Heart right ventricle (tissue), 16 donors: ENCODE measurements around the gene CNKSR1. TPM values are rescaled to one million over a fixed set of nuclear protein-coding genes. Genes with fewer than 3 reads are reported as not detected.

Source experiments
- ATAC-seq, 8 donors: fragments of 200-7000 bp; cut with Tn5 transposase; one replicate each; pipeline ENCODE4 v1.9.1; 2020; ENCODE audit warnings: mild to moderate bottlenecking in 8 of 8, moderate library complexity in 8 of 8, moderate number of reproducible peaks in 1 of 8
- DNase-seq, 2 donors: peaks; one replicate each; pipeline ENCODE4 v3.0.0-alpha.2; 2020
- H3K27ac ChIP-seq, 10 donors: fragments of 200-600 bp; sonication (generic) in 2 of 10; one replicate each; pipeline versions ENCODE4 v1.5.0 to v1.8.0; 2020 to 2022; ENCODE audit warnings: mild to moderate bottlenecking in 3 of 10
- H3K27me3 ChIP-seq, 7 donors: fragments of 200-600 bp; one replicate each; pipeline ENCODE4 v1.8.0; 2021 to 2022; ENCODE audit warnings: mild to moderate bottlenecking in 2 of 7
- H3K36me3 ChIP-seq, 9 donors: fragments of 200-600 bp; sonication (generic) in 1 of 9; one replicate each; pipeline versions ENCODE4 v1.5.0 to v1.8.0; 2020 to 2022; ENCODE audit warnings: mild to moderate bottlenecking in 2 of 9
- H3K4me1 ChIP-seq, 9 donors: fragments of 200-600 bp; sonication (generic) in 1 of 9; one replicate each; pipeline versions ENCODE4 v1.5.0 to v1.8.0; 2020 to 2022; ENCODE audit warnings: mild to moderate bottlenecking in 4 of 9
- H3K4me3 ChIP-seq, 10 donors: fragments of 200-600 bp; sonication (generic) in 2 of 10; one replicate each; pipeline versions ENCODE4 v1.5.0 to v1.8.0; 2020 to 2022; ENCODE audit warnings: mild to moderate bottlenecking in 7 of 10, moderate library complexity in 2 of 10
- H3K9me3 ChIP-seq, 11 donors: fragments of 200-600 bp in 10 of 11; sonication (generic) in 2 of 11; one replicate each; pipeline versions ENCODE4 v1.5.0 to v1.8.0; 2013 to 2022; ENCODE audit warnings: mild to moderate bottlenecking in 2 of 11, control low read depth in 1 of 11, moderate library complexity in 1 of 11
- CTCF ChIP-seq, 9 donors: fragments of 200-600 bp; sonication (generic) in 2 of 9; IDR thresholded peaks; one replicate each; pipeline versions ENCODE4 v1.5.0 to v1.8.0; 2021 to 2022; ENCODE audit warnings: antibody characterized with exemption in 9 of 9, mild to moderate bottlenecking in 5 of 9, moderate library complexity in 1 of 9
- WGBS, 2 donors: extraction: QIAGEN DNeasy Blood & Tissue Kit; methylation state at CpG; one replicate each; pipeline ENCODE4 v1.1.7; 2013; ENCODE audit warnings: inconsistent platforms in 1 of 2; 5-methylcytosine and 5-hydroxymethylcytosine counted together
- intact Hi-C, 10 donors: fragments of 100-400 bp; cut with DNase I; formaldehyde crosslinking; loops; one replicate each; pipeline versions ENCODE4 v1.11.1 to v1.14.2; 2022
- polyA plus RNA-seq, 2 donors: library from polyadenylated mRNA; stranded (reverse); fragments of 200-250 nt; gene quantifications; one replicate each; pipeline ENCODE4 v1.2.3, GENCODE V29; 2013
- total RNA-seq, 10 donors: library from RNA; stranded (reverse); fragmentation: NEBNext Ultra II Directional in 3 of 10; extraction: Animal tissue kit (Norgen Biotek cat#: 25700) in 3 of 10; gene quantifications; one replicate each; pipeline versions ENCODE4 v1.2.1 to v1.2.4, GENCODE V29; 2021 to 2023
- donor health status: Arrhythmogenic right ventricular cardiomyopathy.
- donor health status: ischemic (EF 13 %, LVEDD 7.1; RV severe dilation, severe dysfunction).
- donor health status: healthy with polysubstance abuse.
- donor health status: DM: no; HTN: yes; CAD: no.
- donor health status: DM: no; HTN: no; CAD: no.
- donor health status: ischemic (EF 25% LVEDD 6.9; RV normal size, moderate dysfunction).
- donor health status: ischemic (EF 25% LVEDD 5.7; RV mildly dilated, moderate dysfunction).
- donor health status: healthy.
- donor health status: DM: yes; HTN: yes; CAD: no.
- donor health status: Ischemic cardiomyopathy.
- donor health status: ischemic (EF 35%, LVEDD 5.7; RV mildly dilated, moderate dysfunction).
- donor health status: nonischemic (EF 11% LVEDD 7.7; RV severe dilation, severe dysfunction).
- donor health status: DM: yes; HTN: yes; CAD: no.
- donor health status: PGD.
- donor health status: ischemic (EF 29% LVEDD 5.4; RV normal size, mild dysfunction).
- donor health status: nonischemic (EF 23%, LVEDD 6.1; RV moderate dilation, normal function).

The CNKSR1 gene
- total and polyA plus RNA-seq, 12 donors: 0.84 to 6.3 (median 2.1) TPM

- WGBS, 2 donors: 95 to 96% methylated on average over 6 of the region's 6 CpGs
- no peak overlapping the region for H3K4me3 ChIP-seq
- DNase-seq: no peak
- ATAC-seq: no peak
- no peak overlapping the region for H3K27ac ChIP-seq
- TF ChIP-seq CTCF (IDR thresholded peaks at IDR 0.05): no peak
- H3K36me3 ChIP-seq: no peaks in the 10 kb centered on the region
- H3K9me3 ChIP-seq: no peaks in the 10 kb centered on the region
- intact Hi-C loops: loop anchor here in 1 of 10 donors (10.0 kb wide), 1 partner anchor 137 kb away; no protein-coding TSS in a partner anchor
- no peaks in the 10 kb centered on the region for H3K4me1 ChIP-seq
- H3K27me3 ChIP-seq: no peaks in the 10 kb centered on the region
Measured at GRCh38 chr1:26187882-26188281, 10.6 kb downstream of the CNKSR1 start.

- H3K4me3 ChIP-seq: no peak overlapping the region
- peak in 1 of 8 donors; percentile 21 for ATAC-seq
- no peaks in the 10 kb centered on the region for H3K9me3 ChIP-seq
- no peaks in the 10 kb centered on the region for H3K27me3 ChIP-seq
- no peaks in the 10 kb centered on the region for H3K4me1 ChIP-seq
- no peak for DNase-seq
- no peaks in the 10 kb centered on the region for H3K36me3 ChIP-seq
- WGBS, 2 donors: 93 to 95% methylated on average over 8 of the region's 8 CpGs
- no peak for TF ChIP-seq CTCF (IDR thresholded peaks at IDR 0.05)
- intact Hi-C loops: loop anchor here in 1 of 10 donors (10.0 kb wide), 1 partner anchor 136 kb away; no protein-coding TSS in a partner anchor
- no peak overlapping the region for H3K27ac ChIP-seq
Measured at GRCh38 chr1:26188477-26188876, 11.2 kb downstream of the CNKSR1 start.

GRCh38 chr1:26189331-26189730, 12.0 kb downstream of the CNKSR1 start:
- ATAC-seq: no peak
- Histone ChIP-seq H3K36me3 (no peaks in the 10 kb centered on the region), H3K27me3 (no peaks in the 10 kb centered on the region), H3K9me3 (no peaks in the 10 kb centered on the region), H3K4me3 (no peak overlapping the region), H3K27ac (no peak overlapping the region), H3K4me1 (no peaks in the 10 kb centered on the region)
- DNase-seq: no peak
- WGBS, 2 donors: 80 to 81% methylated on average over 6 of the region's 6 CpGs
- intact Hi-C loops: loop anchor here in 1 of 10 donors (10.0 kb wide), 1 partner anchor 135 kb away; no protein-coding TSS in a partner anchor
- TF ChIP-seq CTCF (IDR thresholded peaks at IDR 0.05): no peak

- 86 to 87% methylated on average over 7 of the region's 7 CpGs for WGBS, 2 donors
- Histone ChIP-seq H3K9me3 (no peaks in the 10 kb centered on the region), H3K4me1 (no peaks in the 10 kb centered on the region), H3K36me3 (no peaks in the 10 kb centered on the region), H3K27me3 (no peaks in the 10 kb centered on the region), H3K4me3 (no peak overlapping the region), H3K27ac (no peak overlapping the region)
- TF ChIP-seq CTCF (IDR thresholded peaks at IDR 0.05): no peak
- no peak for DNase-seq
- ATAC-seq: no peak
- intact Hi-C loops: loop anchor here in 1 of 10 donors (10.0 kb wide), 1 partner anchor 135 kb away; no protein-coding TSS in a partner anchor
Measured at GRCh38 chr1:26189751-26190275, 12.5 kb downstream of the CNKSR1 start.
